ENCODE results near the gene KRTAP12-2.

KRTAP12-2 gene

GRCh38 chr21:44626673-44627143, 40.0 kb downstream of the KRTAP12-2 start, which contains the start of gene KRTAP10-9:
TSS of gene KRTAP10-9 (plus strand) at chr21:44627093. CDS start at chr21:44627172, 79 bp downstream.
- no peak for DNase-seq (ENCODE audit: low read depth in 2 of 2)

- no peak for DNase-seq (ENCODE audit: low read depth in 2 of 2)
Measured at GRCh38 chr21:44626262-44626661, 40.5 kb downstream of the KRTAP12-2 start.

- no peak for DNase-seq (ENCODE audit: low read depth in 2 of 2)
Measured at GRCh38 chr21:44625756-44626155, 41.0 kb downstream of the KRTAP12-2 start.

GRCh38 chr21:44623575-44623974, 43.2 kb downstream of the KRTAP12-2 start:
- no peak for DNase-seq (ENCODE audit: low read depth in 2 of 2)

- DNase-seq (ENCODE audit: low read depth in 2 of 2) = no peak
Measured at GRCh38 chr21:44619886-44620285, 46.8 kb downstream of the KRTAP12-2 start.

DNA sequence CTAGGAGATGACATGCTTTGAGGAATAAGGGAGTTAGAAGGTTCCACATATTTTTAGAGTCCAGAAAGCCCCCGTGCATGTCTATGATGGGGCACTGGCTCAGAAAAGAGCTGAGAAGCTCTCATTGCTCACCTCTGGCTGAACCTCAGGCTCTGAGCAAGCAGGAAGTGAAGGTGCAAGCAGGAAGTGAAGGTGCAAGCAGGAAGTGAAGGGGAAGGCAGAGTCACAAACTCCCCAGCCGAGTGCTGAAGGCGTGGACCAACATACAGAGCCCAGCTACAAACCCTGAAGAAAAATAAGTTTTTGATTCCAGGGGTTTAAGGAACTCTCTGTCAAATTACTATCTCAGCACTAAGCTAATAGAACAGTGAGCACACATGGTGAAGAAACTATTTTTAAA, 47.8 kb downstream of the KRTAP12-2 start:
- peak; percentile 30 to 57 for DNase-seq (ENCODE audit: low read depth in 2 of 2)

DNA sequence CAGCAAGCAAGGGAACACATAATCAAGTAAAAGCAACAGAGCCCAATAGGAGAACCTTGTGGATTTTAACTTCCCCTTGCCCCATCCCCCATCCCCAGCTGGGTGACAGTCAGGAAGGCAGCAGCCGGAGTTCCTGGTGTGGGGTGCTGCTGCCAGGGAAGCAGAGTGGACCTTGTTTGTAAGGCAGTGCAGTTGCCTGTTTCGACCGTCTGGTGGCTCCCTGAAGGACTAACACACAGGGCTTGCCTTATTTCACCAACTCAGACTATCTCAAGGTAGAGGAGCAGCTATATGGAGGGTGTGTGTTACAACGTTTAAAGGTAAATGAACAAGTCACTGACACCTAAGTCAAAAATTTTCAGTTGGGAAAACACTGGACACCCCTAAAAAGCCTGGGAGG, 48.2 kb downstream of the KRTAP12-2 start:
- no peak for DNase-seq (ENCODE audit: low read depth in 2 of 2)

DNA sequence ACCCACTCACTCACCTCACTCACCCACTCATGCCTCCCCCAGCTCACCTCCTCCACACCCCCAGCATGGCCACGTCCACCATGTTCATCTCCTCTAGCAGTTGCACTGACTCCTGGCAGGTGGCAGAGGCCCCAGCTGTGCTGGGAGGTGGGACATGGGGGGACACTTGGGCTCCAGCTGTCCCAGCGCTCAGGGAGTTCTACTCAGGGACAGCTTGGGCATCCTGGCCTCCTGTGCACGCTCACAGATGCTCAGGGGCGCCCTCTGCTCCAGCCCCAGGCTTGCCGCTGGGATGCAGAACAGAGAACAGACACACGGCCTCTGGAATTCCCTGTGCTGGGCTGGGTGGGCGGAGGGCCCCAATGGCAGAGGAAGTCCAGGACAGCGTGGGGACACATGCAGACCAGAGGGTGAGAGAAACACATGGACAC, 49.6 kb downstream of the KRTAP12-2 start:
- DNase-seq (ENCODE audit: low read depth in 2 of 2) = no peak

DNA sequence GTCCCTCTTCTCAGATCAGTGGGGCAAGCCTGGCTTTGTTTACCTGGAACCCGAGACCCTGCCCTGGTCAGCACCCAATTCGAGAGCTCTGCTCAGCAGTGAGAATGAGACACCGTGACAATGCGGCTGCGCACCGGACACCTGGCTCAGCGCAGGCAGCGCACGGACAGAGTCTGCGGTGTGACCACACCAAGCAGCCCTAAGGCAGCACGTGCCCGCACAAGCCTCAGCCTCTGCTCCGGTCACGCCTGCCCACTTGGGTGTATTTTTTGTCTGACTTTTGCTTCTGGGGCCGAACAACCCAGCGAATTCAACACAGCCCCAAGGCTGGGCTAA, 50.2 kb downstream of the KRTAP12-2 start:
- no peak for DNase-seq (ENCODE audit: low read depth in 2 of 2)
